Vagina (tissue), 2 donors: ENCODE measurements around the gene THAP4. TPM values are rescaled to one million over a fixed set of nuclear protein-coding genes. Genes with fewer than 3 reads are reported as not detected.

ENCODE experiments used
- DNase-seq, 2 donors: peaks; one replicate each; pipeline ENCODE4 v3.0.0-alpha.2; 2017; ENCODE audit errors: extremely low spot score in 2 of 2
- H3K27ac ChIP-seq: fragments of 200-600 bp; sonication (generic); one replicate; pipeline ENCODE4 v1.5.1; 2019
- H3K27me3 ChIP-seq: fragments of 200-600 bp; sonication (generic); one replicate; pipeline ENCODE4 v1.5.1; 2019
- H3K36me3 ChIP-seq, 2 donors: fragments of 200-600 bp; sonication (generic); one replicate each; pipeline ENCODE4 v1.5.1; 2017 to 2019
- H3K4me1 ChIP-seq: fragments of 200-600 bp; sonication (generic); one replicate; pipeline ENCODE4 v1.5.1; 2019
- H3K4me3 ChIP-seq, 2 donors: fragments of 200-600 bp; sonication (generic); 1 replicate in 1 of 2; 2 replicates in 1 of 2; pipeline ENCODE4 v1.5.1; 2016 to 2019
- H3K9me3 ChIP-seq: fragments of 200-600 bp; sonication (generic); one replicate; pipeline ENCODE4 v1.5.1; 2019
- POLR2A ChIP-seq, 2 donors: fragments of 450-650 bp; IDR thresholded peaks; one replicate each; pipeline ENCODE4 v1.6.1; 2017; ENCODE audit warnings: antibody characterized with exemption in 2 of 2, mild to moderate bottlenecking in 2 of 2, moderate library complexity in 2 of 2
- POLR2AphosphoS5 ChIP-seq, 2 donors: sonication (generic); formaldehyde crosslinking; IDR thresholded peaks; one replicate each; pipeline ENCODE4 v1.9.0; 2017; ENCODE audit warnings: antibody characterized with exemption in 2 of 2, mild to moderate bottlenecking in 2 of 2, low read depth in 1 of 2; ENCODE audit not compliant: insufficient read depth in 1 of 2
- intact Hi-C: fragments of 100-400 bp; cut with DNase I; formaldehyde crosslinking; loops from one replicate; pipeline ENCODE4 v1.15.1; 2023
- total RNA-seq: library from RNA; depleted of rRNA; stranded (reverse); fragments of >200 nt; gene quantifications from one replicate; pipeline ENCODE4 v1.2.3, GENCODE V29; 2016
- TF ChIP-seq, protein P1 (sequence below), 3 experiments: fragments of 450-650 bp in 2 of 3; fragments of 200-600 bp in 1 of 3; sonication (generic) in 1 of 3; IDR thresholded peaks; one replicate each; pipeline ENCODE4 v1.5.1; 2017 to 2019; ENCODE audit warnings: antibody characterized with exemption in 3 of 3, mild to moderate bottlenecking in 2 of 3, moderate library complexity in 2 of 3

THAP4 gene
- total RNA-seq, 1 donor from 2014 or later, result 44.4 TPM

DNA sequence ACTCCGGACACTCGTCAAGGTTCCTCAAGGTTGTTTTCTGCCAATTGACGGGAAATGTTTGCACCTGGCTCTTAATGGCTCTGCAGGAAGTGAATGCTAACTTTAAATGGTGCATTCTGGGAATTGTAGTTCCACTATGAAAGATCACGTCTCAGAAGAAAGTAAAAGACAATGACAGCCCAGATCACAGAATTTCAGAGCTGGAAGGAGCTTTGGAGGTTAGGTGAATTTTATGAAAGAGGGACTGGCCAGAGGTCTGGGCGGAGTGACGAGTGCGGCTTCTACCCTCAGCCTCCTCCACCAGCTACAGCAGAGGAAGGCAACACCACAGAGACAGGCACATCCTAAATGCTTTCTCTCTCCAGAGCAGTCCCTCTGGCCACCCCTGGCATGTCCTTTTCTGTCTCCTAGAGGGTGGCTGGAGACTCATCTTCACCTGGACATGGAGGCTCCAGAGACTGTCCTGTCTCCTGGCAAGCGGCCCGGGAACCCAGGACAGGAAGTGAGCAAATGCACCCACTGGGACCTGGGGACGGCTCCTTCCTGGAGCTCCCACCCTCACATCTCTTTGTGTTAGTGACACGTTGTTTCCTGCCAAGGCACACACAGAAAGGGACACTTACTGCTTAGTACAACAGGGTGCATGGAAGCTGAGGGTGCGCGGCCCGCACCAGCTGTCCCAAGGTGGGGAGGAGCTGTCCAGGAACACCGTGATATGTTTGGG, 19.4 kb downstream of the THAP4 start:
- TF ChIP-seq POLR2A (IDR thresholded peaks at IDR 0.05) (no peak), POLR2AphosphoS5 (IDR thresholded peaks at IDR 0.05; ENCODE audit: insufficient read depth in 1 of 2, low read depth in 1 of 2) (peak in 1 of 2 donors; percentile 74)
- intact Hi-C loops, result no loop called here
- H3K4me1 ChIP-seq, result peaks cover 19% of the 10 kb centered on the region
- H3K27ac ChIP-seq, result no peak overlapping the region
- no peak for DNase-seq
- H3K27me3 ChIP-seq, result no peaks in the 10 kb centered on the region
- H3K4me3 ChIP-seq, result peak overlapping the region; percentile 5 to 25
- no peaks in the 10 kb centered on the region for H3K36me3 ChIP-seq
- H3K9me3 ChIP-seq, result no peaks in the 10 kb centered on the region

DNA sequence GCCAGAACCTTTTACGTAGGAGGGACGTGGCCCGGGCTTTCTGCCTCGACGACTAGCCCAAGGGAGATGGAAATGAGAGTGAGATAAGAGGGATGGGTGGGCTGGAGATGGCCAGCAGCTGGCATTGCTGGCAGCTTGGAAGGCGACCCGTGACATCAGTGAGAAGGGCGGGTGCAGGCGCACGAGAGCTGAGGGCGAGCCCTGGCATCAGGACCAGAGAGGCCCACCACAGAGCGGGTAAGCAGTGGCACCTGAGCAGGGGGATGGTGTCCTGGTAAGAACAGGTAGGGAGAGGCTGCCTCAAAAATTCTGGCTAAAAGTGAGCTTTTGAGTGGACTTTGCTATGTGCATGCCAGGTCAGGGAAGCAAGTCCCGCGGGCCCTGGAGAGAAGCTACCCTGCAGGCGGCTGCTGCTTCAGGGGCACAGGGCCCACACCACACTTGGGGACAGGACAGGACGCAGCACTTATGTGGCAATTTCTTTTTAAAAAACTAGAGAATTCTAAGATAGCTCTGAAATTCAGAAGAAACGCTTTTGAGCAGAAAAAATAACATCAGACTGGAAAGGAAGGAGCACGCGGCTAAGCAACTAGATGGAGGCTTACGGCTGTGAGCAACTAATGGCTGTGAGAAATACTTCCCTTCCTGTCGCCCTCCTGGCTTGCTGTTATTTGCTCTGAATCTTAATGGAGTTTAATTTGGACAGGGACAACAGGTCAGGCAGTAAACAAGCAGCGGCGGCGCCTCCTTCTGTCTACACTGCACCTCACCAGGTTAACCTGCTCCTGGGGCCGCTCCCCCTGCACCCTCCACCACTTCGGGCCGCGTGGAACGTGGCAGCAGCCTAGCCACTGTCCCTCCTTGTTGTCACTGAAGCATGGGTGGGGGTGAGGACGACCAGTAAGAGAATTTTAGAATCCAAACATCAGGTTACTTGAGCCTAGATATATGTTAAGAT, 20.5 kb downstream of the THAP4 start:
- Histone ChIP-seq H3K9me3 (no peaks in the 10 kb centered on the region), H3K27me3 (no peaks in the 10 kb centered on the region), H3K4me1 (peaks cover 30% of the 10 kb centered on the region), H3K4me3 (peak overlapping the region in 1 of 2 donors; percentile 25), H3K36me3 (no peaks in the 10 kb centered on the region), H3K27ac (no peak overlapping the region)
- TF ChIP-seq POLR2AphosphoS5 (IDR thresholded peaks at IDR 0.05; ENCODE audit: insufficient read depth in 1 of 2, low read depth in 1 of 2) (no peak), POLR2A (IDR thresholded peaks at IDR 0.05) (no peak)
- TF ChIP-seq, protein P1, sequence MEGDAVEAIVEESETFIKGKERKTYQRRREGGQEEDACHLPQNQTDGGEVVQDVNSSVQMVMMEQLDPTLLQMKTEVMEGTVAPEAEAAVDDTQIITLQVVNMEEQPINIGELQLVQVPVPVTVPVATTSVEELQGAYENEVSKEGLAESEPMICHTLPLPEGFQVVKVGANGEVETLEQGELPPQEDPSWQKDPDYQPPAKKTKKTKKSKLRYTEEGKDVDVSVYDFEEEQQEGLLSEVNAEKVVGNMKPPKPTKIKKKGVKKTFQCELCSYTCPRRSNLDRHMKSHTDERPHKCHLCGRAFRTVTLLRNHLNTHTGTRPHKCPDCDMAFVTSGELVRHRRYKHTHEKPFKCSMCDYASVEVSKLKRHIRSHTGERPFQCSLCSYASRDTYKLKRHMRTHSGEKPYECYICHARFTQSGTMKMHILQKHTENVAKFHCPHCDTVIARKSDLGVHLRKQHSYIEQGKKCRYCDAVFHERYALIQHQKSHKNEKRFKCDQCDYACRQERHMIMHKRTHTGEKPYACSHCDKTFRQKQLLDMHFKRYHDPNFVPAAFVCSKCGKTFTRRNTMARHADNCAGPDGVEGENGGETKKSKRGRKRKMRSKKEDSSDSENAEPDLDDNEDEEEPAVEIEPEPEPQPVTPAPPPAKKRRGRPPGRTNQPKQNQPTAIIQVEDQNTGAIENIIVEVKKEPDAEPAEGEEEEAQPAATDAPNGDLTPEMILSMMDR (IDR thresholded peaks at IDR 0.05), result no peak
- intact Hi-C loops, result no loop called here
- no peak for DNase-seq

DNA sequence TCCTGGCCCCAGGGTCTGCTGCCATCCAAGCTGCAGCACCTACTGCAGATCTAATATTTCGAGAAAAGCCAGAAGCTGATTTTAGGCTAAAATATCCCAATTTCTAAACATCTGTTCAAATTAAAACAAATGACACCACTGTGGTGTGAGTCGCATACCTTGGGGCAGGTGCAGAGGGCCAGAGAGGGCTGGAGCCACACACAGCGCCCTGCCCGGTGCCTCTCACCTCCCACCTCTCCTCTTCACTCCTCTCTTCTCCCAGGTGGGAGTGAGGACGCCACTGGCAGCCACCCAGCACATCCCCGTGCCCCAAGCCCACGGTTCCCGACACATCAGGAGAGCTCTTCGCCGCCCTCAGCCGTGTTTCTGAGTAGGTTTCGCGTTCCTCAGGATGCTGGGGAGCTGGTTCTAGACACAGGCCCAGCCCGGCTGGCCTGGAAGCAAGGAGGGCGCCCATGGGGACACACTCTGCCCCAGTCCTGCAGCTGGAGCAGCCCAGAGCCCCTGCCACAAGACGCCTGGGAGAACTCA, 21.4 kb downstream of the THAP4 start:
- DNase-seq, result no peak
- no peaks in the 10 kb centered on the region for H3K9me3 ChIP-seq
- no peaks in the 10 kb centered on the region for H3K36me3 ChIP-seq
- no peak overlapping the region for H3K4me3 ChIP-seq
- intact Hi-C loops, result no loop called here
- TF ChIP-seq, protein P1 (IDR thresholded peaks at IDR 0.05), result no peak
- H3K4me1 ChIP-seq, result peaks cover 35% of the 10 kb centered on the region
- no peak overlapping the region for H3K27ac ChIP-seq
- no peaks in the 10 kb centered on the region for H3K27me3 ChIP-seq

DNA sequence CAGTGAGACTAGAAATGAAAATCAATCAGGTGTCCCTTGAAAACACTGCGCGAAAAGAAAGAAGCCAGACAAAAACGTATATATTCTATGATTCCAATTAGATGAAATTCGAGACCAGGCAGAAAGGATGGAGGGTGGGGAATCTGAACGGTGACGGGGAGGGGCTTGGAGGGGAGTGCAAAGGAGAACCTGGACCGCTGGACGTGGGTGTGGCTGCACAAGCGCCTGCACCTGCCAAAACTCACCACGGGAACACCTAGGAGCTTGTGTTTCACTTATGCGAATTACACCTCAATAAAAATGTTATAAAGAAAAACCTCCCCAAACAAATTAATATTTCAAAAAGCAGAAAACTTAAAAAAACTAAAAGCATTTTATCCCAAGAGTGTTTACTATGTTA, 21.9 kb downstream of the THAP4 start:
- TF ChIP-seq, protein P1 (IDR thresholded peaks at IDR 0.05), result no peak
- TF ChIP-seq POLR2A (IDR thresholded peaks at IDR 0.05), result no peak
- no peak for TF ChIP-seq POLR2AphosphoS5 (IDR thresholded peaks at IDR 0.05; ENCODE audit: insufficient read depth in 1 of 2, low read depth in 1 of 2)
- no peak overlapping the region for H3K4me3 ChIP-seq
- intact Hi-C loops, result no loop called here

DNA sequence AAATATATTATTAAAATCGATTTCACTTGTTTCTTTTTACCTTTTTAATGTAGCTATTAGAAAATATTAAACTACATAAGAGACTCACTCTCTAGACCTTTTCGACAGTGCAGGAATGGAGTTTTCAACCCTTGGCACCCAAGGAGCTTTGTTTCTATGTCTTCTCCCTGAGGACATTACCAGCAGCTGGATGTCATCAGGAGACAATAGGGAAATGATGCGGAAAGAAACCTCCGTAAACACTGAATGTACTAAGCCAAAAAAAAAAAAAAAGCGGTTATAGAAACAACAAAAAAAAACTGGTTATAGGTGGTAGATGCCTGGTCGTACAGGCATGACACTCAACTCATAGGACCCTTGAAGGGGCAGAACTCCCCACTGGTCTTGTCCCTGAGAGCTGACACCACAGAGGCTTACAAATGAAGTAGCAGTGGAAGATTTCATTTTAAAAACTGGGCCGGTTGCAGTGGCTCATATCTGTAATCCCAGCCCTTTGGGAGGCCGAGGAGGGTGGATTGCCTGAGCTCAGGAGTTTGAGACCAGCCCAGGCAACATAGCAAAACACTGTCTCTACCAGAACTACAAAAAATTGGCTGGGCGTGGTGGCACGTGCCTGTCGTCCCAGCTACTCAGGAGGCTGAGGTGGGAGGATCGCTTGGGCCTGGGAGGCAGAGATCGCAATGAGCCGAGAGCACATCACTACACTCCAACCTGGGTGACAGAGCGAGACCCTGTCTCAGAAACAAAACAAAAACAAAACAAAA, 23.8 kb downstream of the THAP4 start:
- no peak for DNase-seq
- Histone ChIP-seq H3K4me1 (peaks cover 53% of the 10 kb centered on the region), H3K27ac (peak overlapping the region; percentile 47), H3K4me3 (no peak overlapping the region), H3K9me3 (no peaks in the 10 kb centered on the region), H3K36me3 (no peaks in the 10 kb centered on the region), H3K27me3 (no peaks in the 10 kb centered on the region)
- TF ChIP-seq POLR2A (IDR thresholded peaks at IDR 0.05) (no peak), POLR2AphosphoS5 (IDR thresholded peaks at IDR 0.05; ENCODE audit: insufficient read depth in 1 of 2, low read depth in 1 of 2) (no peak)
- TF ChIP-seq, protein P1 (IDR thresholded peaks at IDR 0.05), result no peak
- intact Hi-C loops, result no loop called here

More for the DNA sequence above, 21.9 kb downstream of the THAP4 start:
- Histone ChIP-seq H3K4me1 (peaks cover 40% of the 10 kb centered on the region), H3K27me3 (no peaks in the 10 kb centered on the region), H3K27ac (no peak overlapping the region), H3K9me3 (no peaks in the 10 kb centered on the region), H3K36me3 (no peaks in the 10 kb centered on the region)
- no peak for DNase-seq
